ENCODE results near the gene ALK.

GRCh38 chr2:29247336-29247914 is 674.0 kb downstream of the ALK start:
- no peak for TF ChIP-seq EZH2 (IDR thresholded peaks at IDR 0.05; ENCODE audit: borderline replicate concordance, low read depth, low read length, poor library complexity, severe bottlenecking)
- TF ChIP-seq CTCF (conservative IDR thresholded peaks at IDR 0.05; ENCODE audit: low read depth, low read length), result no peak

All from A673 (cell line).